PC-3 (cell line): ENCODE data around the gene PDGFD. TPM values are rescaled to one million over a fixed set of nuclear protein-coding genes. Genes with fewer than 3 reads are reported as not detected.

Source experiments
- ATAC-seq: fragments of 200-7000 bp; cut with Tn5 transposase; 2 replicates; pipeline ENCODE4 v1.9.1; 2020; ENCODE audit warnings: mild to moderate bottlenecking, moderate library complexity
- BruUV-seq: library from RNA; stranded (reverse); fragments of 400-500 nt; replicated peaks from 2 replicates; lab custom pipeline; 2021; lab: Mats Ljungman, UMichigan
- CTCF ChIA-PET: fragments of 300-600 bp; sonication (Branson Sonifier 250); formaldehyde crosslinking; loops from one replicate; lab custom pipeline; 2022; ENCODE audit warnings: antibody characterized with exemption; lab: Charles Lee
- POLR2A ChIA-PET: fragments of 300-600 bp; sonication (Branson Sonifier 250); formaldehyde crosslinking; loops from one replicate; lab custom pipeline; 2022; ENCODE audit warnings: antibody characterized with exemption; ENCODE audit not compliant: unreplicated experiment; lab: Charles Lee
- DNase-seq: peaks from one replicate; pipeline ENCODE4 v3.0.0-alpha.2; 2015
- H2AFZ ChIP-seq: fragments of 300-600 bp; sonication (generic); 2 replicates; pipeline ENCODE4 v1.6.0; 2016; ENCODE audit warnings: antibody characterized with exemption, low read length
- H3F3A ChIP-seq: fragments of 300-600 bp; sonication (generic); one replicate; pipeline ENCODE4 v1.6.0; 2017; ENCODE audit warnings: antibody characterized with exemption, low read length, control low read depth, mild to moderate bottlenecking; ENCODE audit not compliant: unreplicated experiment
- H3K27ac ChIP-seq: fragments of 300-600 bp; sonication (generic); 2 replicates; pipeline ENCODE4 v1.5.1; 2016; ENCODE audit warnings: mild to moderate bottlenecking, low read length
- H3K27me3 ChIP-seq: fragments of 300-600 bp; sonication (generic); 2 replicates; pipeline ENCODE4 v1.6.1; 2016; ENCODE audit warnings: low read length, mixed read lengths
- H3K36me3 ChIP-seq: fragments of 300-600 bp; sonication (generic); 2 replicates; pipeline ENCODE4 v1.6.1; 2016; ENCODE audit warnings: low read depth, mixed run types, low read length, mixed read lengths
- H3K4me1 ChIP-seq: fragments of 300-600 bp; sonication (generic); 2 replicates; pipeline ENCODE4 v1.5.1; 2016; ENCODE audit warnings: low read length; ENCODE audit not compliant: insufficient read depth
- H3K4me2 ChIP-seq: fragments of 300-600 bp; sonication (generic); 2 replicates; pipeline ENCODE4 v1.6.0; 2016; ENCODE audit warnings: low read length
- H3K4me3 ChIP-seq: fragments of 300-600 bp; sonication (generic); 2 replicates; pipeline ENCODE4 v1.5.1; 2016; ENCODE audit warnings: mild to moderate bottlenecking, low read length, mixed read lengths
- H3K79me2 ChIP-seq: fragments of 300-600 bp; sonication (generic); 2 replicates; pipeline ENCODE4 v1.6.1; 2017; ENCODE audit warnings: low read length, mixed read lengths
- H3K9ac ChIP-seq: fragments of 300-600 bp; sonication (generic); 2 replicates; pipeline ENCODE4 v1.6.0; 2016; ENCODE audit warnings: mild to moderate bottlenecking, low read length
- H3K9me2 ChIP-seq: fragments of 300-600 bp; sonication (generic); replicated peaks from 2 replicates; pipeline ENCODE4 v1.6.1; 2016; ENCODE audit warnings: mixed run types, low read length, mixed read lengths
- H3K9me3 ChIP-seq: fragments of 300-600 bp; sonication (generic); 2 replicates; pipeline ENCODE4 v1.6.1; 2016; ENCODE audit warnings: low read length, mixed read lengths
- H4K20me1 ChIP-seq: fragments of 300-600 bp; sonication (generic); 2 replicates; pipeline ENCODE4 v1.6.1; 2016; ENCODE audit warnings: low read length, mixed read lengths
- CTCF ChIP-seq: fragments of 300-600 bp; sonication (generic); conservative IDR thresholded peaks from 2 replicates; pipeline ENCODE4 v1.5.1; 2017; ENCODE audit warnings: antibody characterized with exemption, low read depth, mild to moderate bottlenecking, low read length
- EZH2 ChIP-seq: fragments of 300-600 bp; sonication (generic); IDR thresholded peaks from one replicate; pipeline ENCODE4 v1.6.1; 2017; ENCODE audit warnings: antibody characterized with exemption, mild to moderate bottlenecking, low read length; ENCODE audit not compliant: unreplicated experiment
- EZH2phosphoT487 ChIP-seq: fragments of 300-600 bp; sonication (generic); IDR thresholded peaks from 2 replicates; pipeline ENCODE4 v1.6.1; 2018; ENCODE audit warnings: mild to moderate bottlenecking, antibody characterized with exemption, low read length, borderline replicate concordance
- intact Hi-C: fragments of 100-400 bp; cut with micrococcal nuclease; formaldehyde crosslinking; loops from 2 replicates; pipeline ENCODE4 v1.9.0; 2023
- total RNA-seq: library from RNA; depleted of rRNA; stranded (reverse); fragments of >200 nt; gene quantifications from 2 replicates; pipeline ENCODE4 v1.2.3, GENCODE V29; 2014

PDGFD gene
- total RNA-seq, 1 experiment from 2014 or later, result 5.0 TPM

GRCh38 chr11:104163100-104164027 is 583 bp downstream of the PDGFD start:
- H3K27me3 ChIP-seq, result no peaks in the 10 kb centered on the region
- H3K79me2 ChIP-seq, result no peaks in the 10 kb centered on the region
- no peaks in the 10 kb centered on the region for H3K9me2 ChIP-seq
- no peak overlapping the region for H3K27ac ChIP-seq
- H2AFZ ChIP-seq, result peak overlapping the region; percentile 84
- peak; percentile 12; the same call in 1 of the 2 replicates for ATAC-seq
- peak overlapping the region; percentile 22; the same call in 1 of the 2 replicates for H3K9ac ChIP-seq
- H3K4me2 ChIP-seq, result peak overlapping the region; percentile 67
- TF ChIP-seq CTCF, result no peak
- no peak for TF ChIP-seq EZH2
- no peak for TF ChIP-seq EZH2phosphoT487
- H3K4me3 ChIP-seq, result peak overlapping the region; percentile 65
- DNase-seq, result no peak
- no peaks in the 10 kb centered on the region for H3K9me3 ChIP-seq
- no peaks in the 10 kb centered on the region for H4K20me1 ChIP-seq
- no peaks in the 10 kb centered on the region for H3F3A ChIP-seq
- BruUV-seq, result TSS peak; percentile 43
- H3K36me3 ChIP-seq, result no peaks in the 10 kb centered on the region
- ChIA-PET CTCF (interaction anchor here (0.6 to 1.9 kb wide), 2 partner anchors 481 to 722 kb away, joined by 6 to 8 read pairs; no protein-coding TSS in a partner anchor), POLR2A (no interaction called here)
- intact Hi-C loops, result loop anchor here (10.0 kb wide), 1 partner anchor 1701 kb away; no protein-coding TSS in a partner anchor
- H3K4me1 ChIP-seq, result no peaks in the 10 kb centered on the region

- Histone ChIP-seq H3K4me3 (no peak overlapping the region), H3K27me3 (no peaks in the 10 kb centered on the region), H3K36me3 (no peaks in the 10 kb centered on the region), H3F3A (no peaks in the 10 kb centered on the region), H3K9me2 (no peaks in the 10 kb centered on the region), H3K4me1 (no peaks in the 10 kb centered on the region), H3K27ac (no peak overlapping the region), H3K79me2 (no peaks in the 10 kb centered on the region), H4K20me1 (no peaks in the 10 kb centered on the region), H2AFZ (no peak overlapping the region), H3K9me3 (no peaks in the 10 kb centered on the region), H3K9ac (no peak overlapping the region), H3K4me2 (no peak overlapping the region)
- CTCF ChIA-PET, result no interaction called here
- ATAC-seq (no peak), DNase-seq (no peak)
- BruUV-seq, result no TSS peak
- POLR2A ChIA-PET, result no interaction called here
- intact Hi-C loops, result loop anchor here (10.0 kb wide), 1 partner anchor 1703 kb away; no protein-coding TSS in a partner anchor
- TF ChIP-seq CTCF (no peak), EZH2phosphoT487 (no peak), EZH2 (no peak)
Observed at GRCh38 chr11:104161751-104162450, 2.0 kb downstream of the PDGFD start.
